HepG2 (cell line): ENCODE results near the gene DNAJC15. TPM values are rescaled to one million over a fixed set of nuclear protein-coding genes. Genes with fewer than 3 reads are reported as not detected.

Experiments
- ATAC-seq: fragments of 200-7000 bp; cut with Tn5 transposase; 3 replicates; pipeline ENCODE4 v1.9.1; 2020; ENCODE audit warnings: mild to moderate bottlenecking, moderate library complexity
- BruUV-seq: library from RNA; stranded (reverse); fragments of 400-500 nt; replicated peaks from 2 replicates; lab custom pipeline; 2021; lab: Mats Ljungman, UMichigan
- CTCF ChIA-PET: fragments of 300-600 bp; formaldehyde crosslinking; extraction: SDS; loops from one replicate; lab custom pipeline; 2021; ENCODE audit warnings: low total read pairs, inconsistent platforms, low intra/inter-chr PET ratio; lab: Yijun Ruan, JAX
- POLR2A ChIA-PET: fragments of 350-600 bp; sonication (Branson Sonifier 250); formaldehyde crosslinking; loops from one replicate; lab custom pipeline; 2020; ENCODE audit warnings: antibody characterized with exemption, inconsistent platforms; lab: Yijun Ruan, JAX
- DNase-seq: peaks from one replicate; pipeline ENCODE4 v3.0.0-alpha.2; 2015; ENCODE audit warnings: low spot score
- FAIRE-seq: peaks from 3 replicates; lab custom pipeline; 2011; peaks lifted over from hg19 to GRCh38; lab: Jason Lieb, UNC
- H2AFZ ChIP-seq: one replicate; pipeline ENCODE4 v1.6.1; 2011; ENCODE audit warnings: low read length, inconsistent platforms
- H3K27ac ChIP-seq: fragments of 300-600 bp; 3 replicates; pipeline ENCODE4 v1.8.0; 2011; ENCODE audit warnings: mixed run types, mild to moderate bottlenecking, mixed read lengths, low read length, inconsistent platforms; ENCODE audit not compliant: insufficient read depth; ENCODE audit errors: extremely low read length
- H3K27me3 ChIP-seq, 2 experiments: fragments of 200-600 bp in 1 of 2; 2 replicates in 1 of 2; 3 replicates in 1 of 2; pipeline versions ENCODE4 v1.6.0 to v1.8.0; 2011; ENCODE audit warnings: low read length in 2 of 2, mild to moderate bottlenecking in 2 of 2, moderate library complexity in 2 of 2, inconsistent platforms in 1 of 2; ENCODE audit not compliant: insufficient read depth in 2 of 2, control insufficient read depth in 1 of 2
- H3K36me3 ChIP-seq, 2 experiments: fragments of 200-600 bp in 1 of 2; replicated peaks in 1 of 2; 2 replicates in 1 of 2; 3 replicates in 1 of 2; pipeline versions ENCODE4 v1.5.1 to v1.8.0; 2011; ENCODE audit warnings: low read length in 2 of 2, inconsistent platforms in 1 of 2; ENCODE audit not compliant: insufficient read depth in 2 of 2, control insufficient read depth in 1 of 2
- H3K4me1 ChIP-seq: 2 replicates; pipeline ENCODE4 v1.5.1; 2012; ENCODE audit warnings: low read length, inconsistent platforms; ENCODE audit not compliant: insufficient read depth
- H3K4me2 ChIP-seq: 2 replicates; pipeline ENCODE4 v1.6.0; 2011; ENCODE audit warnings: low read depth, low read length, inconsistent platforms
- H3K4me3 ChIP-seq, 3 experiments: fragments of 200-600 bp in 1 of 3; sonication (generic), shearing (Covaris generic) in 1 of 3; replicated peaks in 1 of 3; 2 replicates each; pipeline ENCODE4 v1.5.1; 2011 to 2016; ENCODE audit warnings: low read length in 3 of 3, inconsistent platforms in 2 of 3, low read depth in 2 of 3, mild to moderate bottlenecking in 2 of 3, control low read depth in 1 of 3, mixed read lengths in 1 of 3; ENCODE audit not compliant: insufficient read depth in 1 of 3
- H3K79me2 ChIP-seq: one replicate; pipeline ENCODE4 v1.6.1; 2011; ENCODE audit warnings: low read length, inconsistent platforms; ENCODE audit not compliant: insufficient read depth
- H3K9ac ChIP-seq: 2 replicates; pipeline ENCODE4 v1.6.0; 2011; ENCODE audit warnings: mild to moderate bottlenecking, low read depth, low read length, inconsistent platforms; ENCODE audit not compliant: insufficient read depth
- H3K9me3 ChIP-seq: 2 replicates; pipeline ENCODE4 v1.5.1; 2012; ENCODE audit warnings: mild to moderate bottlenecking, low read length
- H4K20me1 ChIP-seq: 2 replicates; pipeline ENCODE4 v1.6.0; 2011; ENCODE audit warnings: inconsistent platforms, mild to moderate bottlenecking, low read length, moderate library complexity; ENCODE audit not compliant: insufficient read depth
- CBX1 ChIP-seq: IDR thresholded peaks from one replicate; pipeline ENCODE4 v1.6.1; 2016; ENCODE audit warnings: antibody characterized with exemption, low read depth
- CEBPB ChIP-seq: IDR thresholded peaks from 2 replicates; pipeline ENCODE4 v1.6.1; 2011; ENCODE audit warnings: low read depth, low read length, improper control_type of control experiment, borderline replicate concordance
- CEBPG ChIP-seq: IDR thresholded peaks from 2 replicates; pipeline ENCODE4 v1.6.1; 2016
- CENPT ChIP-seq: sonication (generic); formaldehyde crosslinking; IDR thresholded peaks from 2 replicates; pipeline ENCODE4 v1.8.0; 2022; ENCODE audit warnings: low read depth, mild to moderate bottlenecking, moderate library complexity, missing genetic modification reagents
- HES4 ChIP-seq: sonication (generic); formaldehyde crosslinking; IDR thresholded peaks from 2 replicates; pipeline ENCODE4 v1.9.0; 2021; ENCODE audit warnings: mild to moderate bottlenecking, missing genetic modification reagents, borderline replicate concordance
- KLF15 ChIP-seq: sonication (generic); formaldehyde crosslinking; IDR thresholded peaks from 2 replicates; pipeline ENCODE4 v1.8.1; 2023; ENCODE audit warnings: borderline replicate concordance, mild to moderate bottlenecking, inconsistent platforms, missing genetic modification reagents, mixed read lengths
- MAFF ChIP-seq: IDR thresholded peaks from 2 replicates; pipeline ENCODE4 v1.6.1; 2011; ENCODE audit warnings: low read depth, low read length, improper control_type of control experiment
- MAFK ChIP-seq, 2 experiments: IDR thresholded peaks in 1 of 2; conservative IDR thresholded peaks in 1 of 2; 2 replicates each; pipeline ENCODE4 v1.6.1; 2011; ENCODE audit warnings: improper control_type of control experiment in 2 of 2, low read length in 2 of 2
- WGBS: methylation state at CpG from one replicate; pipeline ENCODE4 v1.1.6; 2017; ENCODE audit warnings: low lambda C conversion rate; 5-methylcytosine and 5-hydroxymethylcytosine counted together
- in situ Hi-C: cut with HindIII; loops from 2 replicates; pipeline ENCODE4 v1.10.0; 2017; ENCODE audit warnings: low pct_unique_long_range_greater_than_20kb; ENCODE audit not compliant: extremely low pct_ligation_motif_present
- intact Hi-C: fragments of 100-400 bp; cut with micrococcal nuclease; formaldehyde crosslinking; loops from one replicate; pipeline ENCODE4 v1.10.0; 2022; ENCODE audit not compliant: unreplicated experiment
- polyA plus RNA-seq, 8 experiments: library from polyadenylated mRNA; depleted of rRNA in 3 of 8; stranded (reverse) in 7 of 8; unstranded in 1 of 8; fragments of >200 nt; fragmentation: Illumina TruSeq in 4 of 8; extraction: Trizol in 4 of 8; gene quantifications; 2 replicates each; pipeline versions ENCODE4 v1.2.1 to v1.2.3, GENCODE V29; 2011 to 2016; ENCODE audit warnings: low read depth in 4 of 8, missing spikeins in 1 of 8, mixed read lengths in 1 of 8; ENCODE audit not compliant: insufficient read depth in 1 of 8
- total RNA-seq, 5 experiments: library from RNA; depleted of rRNA; stranded (reverse); fragments of >200 nt; fragmentation: Illumina TruSeq; extraction: Trizol; gene quantifications; 2 replicates each; pipeline ENCODE4 v1.2.3, GENCODE V29; 2016; ENCODE audit warnings: low read depth in 1 of 5
- TF ChIP-seq, protein P1 (sequence below): sonication (generic); formaldehyde crosslinking; IDR thresholded peaks from 2 replicates; pipeline ENCODE4 v1.8.1; 2023; ENCODE audit warnings: missing genetic modification reagents, mild to moderate bottlenecking, borderline replicate concordance
- TF ChIP-seq, protein P2 (sequence below): sonication (generic); formaldehyde crosslinking; IDR thresholded peaks from 2 replicates; pipeline ENCODE4 v1.4.0; 2020; ENCODE audit warnings: missing genetic modification reagents, mild to moderate bottlenecking, borderline replicate concordance

Gene DNAJC15
- total and polyA plus RNA-seq, 2 of the 13 experiments (the other 11 are each of a cell fraction or from before 2014, with no cell fraction given), result 23.0 to 31.9 TPM

DNA sequence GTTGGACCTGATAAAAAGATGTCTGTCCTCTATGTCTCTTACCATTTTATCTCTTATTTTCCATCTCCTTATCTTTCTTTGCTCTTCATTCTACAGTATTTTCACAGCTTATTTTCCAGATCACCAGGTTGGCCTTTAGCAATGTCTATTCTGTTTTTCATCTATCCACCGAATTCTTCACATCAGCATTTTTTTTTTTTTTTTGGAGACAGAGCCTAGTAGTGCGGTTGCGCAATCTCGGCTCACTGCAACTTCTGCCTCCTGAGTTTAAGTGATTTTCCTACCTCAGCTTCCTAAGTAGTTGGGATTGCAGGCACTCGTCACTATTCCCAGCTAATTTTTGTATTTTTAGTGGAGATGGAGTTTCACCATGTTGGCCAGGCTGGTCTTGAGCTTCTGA lies 49.0 kb downstream of the DNAJC15 start:
- Histone ChIP-seq H3K9me3 (no peaks in the 10 kb centered on the region), H3K4me2 (no peak overlapping the region), H3K27me3 (no peaks in the 10 kb centered on the region), H3K9ac (no peak overlapping the region), H3K4me3 (no peak overlapping the region), H2AFZ (no peak overlapping the region), H3K79me2 (peaks cover 4% of the 10 kb centered on the region), H3K4me1 (peaks cover 9% of the 10 kb centered on the region; the same call in 1 of the 2 replicates), H4K20me1 (no peaks in the 10 kb centered on the region), H3K36me3 (peaks cover 3 to 17% of the 10 kb centered on the region in 2 experiments; a peak in 3 of 5 replicates), H3K27ac (no peak overlapping the region)
- CTCF ChIA-PET, result no interaction called here
- no peak for FAIRE-seq
- DNase-seq, result no peak
- ATAC-seq, result no peak
- TF ChIP-seq CBX1, result no peak
- TF ChIP-seq CEBPB, result peak; percentile 92
- peak; percentile 61; the same call in 1 of the 2 replicates for TF ChIP-seq MAFF
- TF ChIP-seq HES4 (CRISPR knock-in tag), result no peak
- no peak for TF ChIP-seq KLF15 (CRISPR knock-in tag)
- peak; percentile 74 to 79 for TF ChIP-seq MAFK (conservative IDR thresholded peaks at IDR 0.05 in 1 of 2, IDR thresholded peaks at IDR 0.05 in 1 of 2; ENCODE audit: low read length in 2 of 2)
- TF ChIP-seq, protein P1, sequence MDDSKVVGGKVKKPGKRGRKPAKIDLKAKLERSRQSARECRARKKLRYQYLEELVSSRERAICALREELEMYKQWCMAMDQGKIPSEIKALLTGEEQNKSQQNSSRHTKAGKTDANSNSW (CRISPR knock-in tag), result no peak
- TF ChIP-seq CEBPG (CRISPR knock-in tag), result peak; percentile 73
- TF ChIP-seq CENPT, result no peak
- TF ChIP-seq, protein P2, sequence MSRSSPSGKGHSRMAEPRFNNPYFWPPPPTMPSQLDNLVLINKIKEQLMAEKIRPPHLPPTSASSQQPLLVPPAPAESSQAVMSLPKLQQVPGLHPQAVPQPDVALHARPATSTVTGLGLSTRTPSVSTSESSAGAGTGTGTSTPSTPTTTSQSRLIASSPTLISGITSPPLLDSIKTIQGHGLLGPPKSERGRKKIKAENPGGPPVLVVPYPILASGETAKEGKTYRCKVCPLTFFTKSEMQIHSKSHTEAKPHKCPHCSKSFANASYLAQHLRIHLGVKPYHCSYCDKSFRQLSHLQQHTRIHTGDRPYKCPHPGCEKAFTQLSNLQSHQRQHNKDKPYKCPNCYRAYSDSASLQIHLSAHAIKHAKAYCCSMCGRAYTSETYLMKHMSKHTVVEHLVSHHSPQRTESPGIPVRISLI (CRISPR knock-in tag), result 0 out of 2 replicates have a peak, but pooled peaks have one; percentile 30
- POLR2A ChIA-PET, result no interaction called here
- no TSS peak for BruUV-seq
- 94% methylated on average over 5 of the region's 5 CpGs for WGBS
- intact Hi-C loops (no loop called here), in situ Hi-C loops (no loop called here)
